H1 (cell line): Measurements from ENCODE around the gene GIMAP2. TPM values are rescaled to one million over a fixed set of nuclear protein-coding genes. Genes with fewer than 3 reads are reported as not detected.

Experiments used
- CTCF ChIA-PET: fragments of 300-600 bp; sonication (Branson Sonifier 250); formaldehyde crosslinking; loops from one replicate; lab custom pipeline; 2021; ENCODE audit not compliant: partially characterized antibody; lab: Charles Lee
- POLR2A ChIA-PET: fragments of 300-600 bp; sonication (Branson Sonifier 250); formaldehyde crosslinking; loops from one replicate; lab custom pipeline; 2021; ENCODE audit warnings: inconsistent platforms; ENCODE audit not compliant: partially characterized antibody; lab: Charles Lee
- DNase-seq, 2 experiments: peaks; one replicate each; pipeline versions ENCODE4 v3.0.0 to v3.0.0-alpha.2; 2010 to 2022; ENCODE audit warnings: low spot score in 2 of 2, low read depth in 1 of 2, mixed read lengths in 1 of 2
- FAIRE-seq: peaks from 2 replicates; lab custom pipeline; 2011; peaks lifted over from hg19 to GRCh38; lab: Jason Lieb, UNC
- H2AFZ ChIP-seq: 2 replicates; pipeline ENCODE4 v1.8.1; 2012; ENCODE audit warnings: low read length, inconsistent platforms
- H2AK5ac ChIP-seq: 2 replicates; pipeline ENCODE4 v1.6.1; 2013; ENCODE audit warnings: low read depth, low read length
- H2BK120ac ChIP-seq: replicated peaks from 2 replicates; pipeline ENCODE3; 2013; ENCODE audit warnings: low read depth, low read length, inconsistent platforms
- H2BK12ac ChIP-seq: 2 replicates; pipeline ENCODE4 v1.6.1; 2013; ENCODE audit warnings: low read depth, low read length
- H2BK15ac ChIP-seq: 2 replicates; pipeline ENCODE4 v1.6.1; 2013; ENCODE audit warnings: low read length
- H2BK20ac ChIP-seq: 2 replicates; pipeline ENCODE4 v1.6.1; 2013; ENCODE audit warnings: low read length
- H2BK5ac ChIP-seq: 2 replicates; pipeline ENCODE4 v1.6.1; 2013; ENCODE audit warnings: low read depth, low read length
- H3K14ac ChIP-seq: 2 replicates; pipeline ENCODE4 v1.6.1; 2013; ENCODE audit warnings: inconsistent platforms; ENCODE audit not compliant: insufficient read length
- H3K18ac ChIP-seq: 2 replicates; pipeline ENCODE4 v1.6.1; 2013; ENCODE audit warnings: low read length; ENCODE audit errors: extremely low read depth
- H3K23ac ChIP-seq: 2 replicates; pipeline ENCODE4 v1.6.1; 2013; ENCODE audit warnings: inconsistent platforms; ENCODE audit not compliant: insufficient read length
- H3K23me2 ChIP-seq: 2 replicates; pipeline ENCODE4 v1.6.1; 2013; ENCODE audit warnings: low read depth, low read length
- H3K27ac ChIP-seq: 2 replicates; pipeline ENCODE4 v1.6.1; 2011; ENCODE audit warnings: low read depth, low read length, inconsistent platforms
- H3K27me3 ChIP-seq, 4 experiments: replicated peaks in 1 of 4; 1 replicate in 1 of 4; 2 replicates in 3 of 4; pipeline versions ENCODE4 v1.6.1 to v1.8.1; 2011 to 2013; ENCODE audit warnings: low read length in 3 of 4, mild to moderate bottlenecking in 3 of 4, inconsistent platforms in 2 of 4, mixed read lengths in 2 of 4, moderate library complexity in 1 of 4; ENCODE audit not compliant: control insufficient read depth in 3 of 4, insufficient read depth in 3 of 4; ENCODE audit errors: extremely low read depth in 1 of 4
- H3K36me3 ChIP-seq, 4 experiments: 2 replicates each; pipeline versions ENCODE4 v1.6.1 to v1.8.1; 2011 to 2013; ENCODE audit warnings: mild to moderate bottlenecking in 4 of 4, low read length in 3 of 4, moderate library complexity in 2 of 4, control low read depth in 1 of 4, inconsistent platforms in 1 of 4; ENCODE audit not compliant: insufficient read depth in 4 of 4, control insufficient read depth in 2 of 4
- H3K4ac ChIP-seq: replicated peaks from 2 replicates; pipeline ENCODE3; 2013; ENCODE audit warnings: low read length, low read depth, mixed read lengths, inconsistent platforms; ENCODE audit not compliant: insufficient read length
- H3K4me1 ChIP-seq, 4 experiments: replicated peaks in 1 of 4; 1 replicate in 1 of 4; 2 replicates in 3 of 4; pipeline versions ENCODE4 v1.6.1 to v1.8.1; 2011 to 2013; ENCODE audit warnings: low read length in 3 of 4, inconsistent platforms in 2 of 4, mixed read lengths in 1 of 4; ENCODE audit not compliant: insufficient read depth in 4 of 4, control insufficient read depth in 3 of 4
- H3K4me2 ChIP-seq, 2 experiments: 2 replicates each; pipeline versions ENCODE4 v1.6.1 to v1.8.1; 2011 to 2013; ENCODE audit warnings: low read depth in 2 of 2, low read length in 2 of 2, control low read depth in 1 of 2, inconsistent platforms in 1 of 2, mild to moderate bottlenecking in 1 of 2; ENCODE audit not compliant: insufficient read depth in 1 of 2
- H3K4me3 ChIP-seq, 4 experiments: fragments of 200-600, 300-600 bp in 1 of 4; sonication (generic), shearing (Covaris generic), sonication (Bioruptor Twin) in 1 of 4; 2 replicates each; pipeline versions ENCODE4 v1.5.1 to v1.8.1; 2011 to 2016; ENCODE audit warnings: low read length in 4 of 4, low read depth in 3 of 4, control low read depth in 2 of 4, inconsistent platforms in 2 of 4, mild to moderate bottlenecking in 2 of 4, mixed read lengths in 1 of 4, moderate library complexity in 1 of 4; ENCODE audit not compliant: insufficient read depth in 2 of 4; ENCODE audit errors: extremely low read depth in 1 of 4
- H3K56ac ChIP-seq: replicated peaks from 2 replicates; pipeline ENCODE3; 2013; ENCODE audit warnings: low read depth, mild to moderate bottlenecking, mixed read lengths, low read length, inconsistent platforms; ENCODE audit not compliant: insufficient read length
- H3K79me1 ChIP-seq: 2 replicates; pipeline ENCODE4 v1.6.1; 2013; ENCODE audit warnings: low read depth, low read length, control low read depth
- H3K79me2 ChIP-seq, 2 experiments: 2 replicates each; pipeline versions ENCODE4 v1.6.1 to v1.8.1; 2012 to 2013; ENCODE audit warnings: low read length in 2 of 2, mild to moderate bottlenecking in 2 of 2, inconsistent platforms in 1 of 2; ENCODE audit not compliant: insufficient read depth in 2 of 2, control insufficient read depth in 1 of 2
- H3K9ac ChIP-seq, 4 experiments: replicated peaks in 1 of 4; 1 replicate in 1 of 4; 2 replicates in 3 of 4; pipeline versions ENCODE4 v1.6.1 to v1.8.1; 2011 to 2013; ENCODE audit warnings: low read depth in 3 of 4, low read length in 3 of 4, control low read depth in 2 of 4, mild to moderate bottlenecking in 2 of 4, moderate library complexity in 2 of 4, inconsistent platforms in 1 of 4; ENCODE audit errors: extremely low read depth in 1 of 4
- H3K9me3 ChIP-seq, 2 experiments: 2 replicates each; pipeline versions ENCODE4 v1.6.1 to v1.8.1; 2012 to 2013; ENCODE audit warnings: mild to moderate bottlenecking in 2 of 2, moderate library complexity in 2 of 2, control low read depth in 1 of 2, inconsistent platforms in 1 of 2, low read depth in 1 of 2, low read length in 1 of 2, mixed read lengths in 1 of 2; ENCODE audit not compliant: insufficient read depth in 2 of 2
- H4K20me1 ChIP-seq, 2 experiments: replicated peaks in 1 of 2; 2 replicates each; pipeline versions ENCODE3 to v1.8.1; 2011 to 2013; ENCODE audit warnings: inconsistent platforms in 2 of 2, low read length in 2 of 2, mild to moderate bottlenecking in 1 of 2; ENCODE audit not compliant: insufficient read depth in 2 of 2, control insufficient read depth in 1 of 2
- H4K5ac ChIP-seq: 2 replicates; pipeline ENCODE4 v1.6.1; 2013; ENCODE audit warnings: low read length, low read depth, mixed read lengths, inconsistent platforms; ENCODE audit not compliant: insufficient read length
- H4K8ac ChIP-seq: 2 replicates; pipeline ENCODE4 v1.8.0; 2013; ENCODE audit warnings: mild to moderate bottlenecking, moderate library complexity, low read length, inconsistent platforms; ENCODE audit not compliant: insufficient read depth; ENCODE audit errors: extremely low read depth
- H4K91ac ChIP-seq: replicated peaks from 2 replicates; pipeline ENCODE3; 2013; ENCODE audit warnings: low read length, mixed read lengths, inconsistent platforms; ENCODE audit not compliant: insufficient read length
- CBX8 ChIP-seq: fragments of 300-800, 300-1000 bp; sonication (generic); IDR thresholded peaks from 2 replicates; pipeline ENCODE4 v1.7.1; 2016; ENCODE audit warnings: low read depth, low read length, borderline replicate concordance
- NRF1 ChIP-seq: IDR thresholded peaks from 2 replicates; pipeline ENCODE4 v1.6.1; 2011; ENCODE audit warnings: mild to moderate bottlenecking, low read depth, low read length, improper control_type of control experiment
- TBP ChIP-seq: IDR thresholded peaks from 2 replicates; pipeline ENCODE4 v1.6.1; 2011; ENCODE audit warnings: low read depth, low read length, improper control_type of control experiment
- WGBS, 2 experiments: shearing (Covaris generic) in 1 of 2; methylation state at CpG; one replicate each; pipeline versions ENCODE4 v1.1.6 to v1.1.7; 2013 to 2015; ENCODE audit warnings: low lambda C conversion rate in 2 of 2, mixed read lengths in 2 of 2, inconsistent platforms in 1 of 2, low coverage in 1 of 2, missing lambda C conversion rate in 1 of 2; ENCODE audit not compliant: insufficient replicate concordance in 2 of 2, insufficient coverage in 1 of 2, insufficient read length in 1 of 2; ENCODE audit errors: extremely low coverage in 1 of 2, missing lambda C conversion rate in 1 of 2; 5-methylcytosine and 5-hydroxymethylcytosine counted together
- polyA plus RNA-seq, 7 experiments: library from polyadenylated mRNA; depleted of rRNA in 3 of 7; stranded (reverse) in 5 of 7; unstranded in 2 of 7; fragments of >200 nt in 5 of 7; fragments of 200-250 nt in 2 of 7; gene quantifications; 1 replicate in 5 of 7; 2 replicates in 1 of 7; 4 replicates in 1 of 7; pipeline versions ENCODE4 v1.2.1 to v1.2.3, GENCODE V29; 2011 to 2013; ENCODE audit warnings: missing spikeins in 2 of 7, mixed read lengths in 2 of 7
- total RNA-seq: library from RNA; stranded (reverse); fragmentation: NEBNext Ultra II Directional; extraction: Animal tissue kit (Norgen Biotek cat#: 25700); gene quantifications from 2 replicates; pipeline ENCODE4 v1.2.1, GENCODE V29; 2021

Gene GIMAP2
- total and polyA plus RNA-seq, 2 of the 8 experiments (the other 6 are each of a cell fraction or from before 2014, with no cell fraction given): not detected

GRCh38 chr7:150668472-150668911 is 17.0 kb upstream of the GIMAP2 start:
- Histone ChIP-seq H2BK120ac (no peak overlapping the region), H2BK12ac (no peak overlapping the region), H4K20me1 (no peaks in the 10 kb centered on the region), H3K18ac (no peak overlapping the region), H3K27me3 (peaks cover 0 to 2% (median 0%) of the 10 kb centered on the region in 4 experiments; a peak in 1 of 7 replicates), H4K91ac (no peak overlapping the region), H2AFZ (no peak overlapping the region), H3K9ac (no peak overlapping the region), H3K14ac (no peak overlapping the region), H3K27ac (no peak overlapping the region), H3K23ac (no peak overlapping the region), H3K9me3 (peaks cover 0 to 3% of the 10 kb centered on the region in 2 experiments; a peak in 1 of 4 replicates), H2BK15ac (no peak overlapping the region), H3K4me1 (no peaks in the 10 kb centered on the region), H3K79me1 (no peaks in the 10 kb centered on the region), H3K4me2 (no peak overlapping the region), H3K56ac (no peak overlapping the region), H4K8ac (no peak overlapping the region), H3K79me2 (no peaks in the 10 kb centered on the region), H2BK20ac (no peak overlapping the region), H4K5ac (no peak overlapping the region), H2BK5ac (no peak overlapping the region), H3K23me2 (no peaks in the 10 kb centered on the region), H3K4ac (no peak overlapping the region), H2AK5ac (no peak overlapping the region), H3K36me3 (no peaks in the 10 kb centered on the region), H3K4me3 (no peak overlapping the region)
- no peak for FAIRE-seq
- DNase-seq: no peak
- ChIA-PET POLR2A (no interaction called here), CTCF (interaction anchor here (1.2 kb wide), 1 partner anchor 21 kb away, joined by 4 read pairs; no protein-coding TSS in a partner anchor)
- 86% methylated on average over 1 of the region's 1 CpG; no CpG with 5 or more reads in 1 of the 2 experiments for WGBS, 2 experiments
- TF ChIP-seq TBP (no peak), CBX8 (no peak), NRF1 (no peak)
